ENCODE measurements around the gene METTL13. TPM values are rescaled to one million over a fixed set of nuclear protein-coding genes. Genes with fewer than 3 reads are reported as not detected.

The METTL13 gene
- total RNA-seq, 1 donor from 2014 or later, result 19.0 TPM

DNA sequence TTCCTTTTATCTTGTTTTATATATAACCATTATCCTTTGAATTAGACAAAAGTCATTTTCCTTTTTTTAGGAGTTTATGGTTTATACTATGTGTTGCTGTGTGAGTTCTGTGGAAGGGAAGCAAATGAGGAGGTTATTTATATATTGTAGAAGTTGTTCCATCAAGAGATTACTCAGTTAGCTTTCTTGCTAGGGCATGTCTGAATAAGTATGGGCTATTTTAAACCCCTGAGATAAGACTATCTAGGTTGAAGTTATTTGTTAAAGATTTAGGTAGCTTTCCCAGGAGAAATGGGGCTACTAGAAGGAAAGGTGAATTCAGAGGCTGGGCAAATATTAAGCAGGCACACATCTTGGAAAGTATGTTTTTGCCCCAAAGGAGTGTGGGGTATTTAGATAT lies 23.4 kb upstream of the METTL13 start:
- no peak for DNase-seq (ENCODE audit: low spot score)
- intact Hi-C loops (cut with DNase I), result no loop called here
- ATAC-seq, result no peak

DNA sequence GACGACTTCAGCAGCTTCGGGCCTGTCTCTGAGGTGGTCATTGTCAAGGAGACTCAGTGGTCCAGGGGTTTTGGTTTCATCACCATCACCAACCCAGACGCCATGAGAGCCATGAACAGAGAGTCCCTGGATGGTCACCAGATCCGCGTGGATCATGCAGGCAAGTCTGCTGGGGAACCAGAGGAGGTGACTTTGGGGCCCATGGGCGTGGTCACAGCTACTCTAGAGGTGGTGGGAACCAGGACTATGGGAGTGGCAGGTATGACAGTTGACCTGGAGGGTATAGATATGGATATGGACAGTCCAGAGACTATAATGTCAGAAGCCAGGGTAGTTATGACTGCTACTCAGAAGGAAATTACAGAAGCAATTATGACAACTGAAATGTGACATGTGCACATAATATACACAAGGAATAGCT lies 19.3 kb upstream of the METTL13 start:
- no peak for ATAC-seq
- intact Hi-C loops (cut with DNase I), result no loop called here

DNA sequence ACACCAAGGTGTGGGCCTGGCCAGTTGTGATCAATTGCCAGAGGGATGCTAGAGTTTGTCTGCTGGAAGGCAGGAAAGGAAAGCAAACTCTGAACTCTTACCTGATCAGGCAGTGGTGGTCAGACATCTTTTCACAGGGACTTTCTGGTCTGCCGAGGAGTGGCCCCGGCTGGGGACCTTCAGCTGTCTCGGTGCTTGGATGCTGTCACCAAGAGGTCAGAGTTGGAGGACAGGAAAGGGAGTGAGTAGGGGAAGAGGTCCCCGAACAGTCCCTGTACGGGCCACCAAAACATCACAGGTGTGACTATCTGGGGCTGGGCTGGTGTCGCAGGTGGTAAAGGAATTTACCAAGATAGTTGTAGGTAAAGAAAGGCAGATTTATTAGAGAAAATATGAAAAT lies 17.7 kb upstream of the METTL13 start:
- DNase-seq (ENCODE audit: low spot score), result no peak
- intact Hi-C loops (cut with DNase I), result no loop called here
- ATAC-seq, result no peak

More for the DNA sequence above, 19.3 kb upstream of the METTL13 start:
- DNase-seq (ENCODE audit: low spot score), result no peak

DNA sequence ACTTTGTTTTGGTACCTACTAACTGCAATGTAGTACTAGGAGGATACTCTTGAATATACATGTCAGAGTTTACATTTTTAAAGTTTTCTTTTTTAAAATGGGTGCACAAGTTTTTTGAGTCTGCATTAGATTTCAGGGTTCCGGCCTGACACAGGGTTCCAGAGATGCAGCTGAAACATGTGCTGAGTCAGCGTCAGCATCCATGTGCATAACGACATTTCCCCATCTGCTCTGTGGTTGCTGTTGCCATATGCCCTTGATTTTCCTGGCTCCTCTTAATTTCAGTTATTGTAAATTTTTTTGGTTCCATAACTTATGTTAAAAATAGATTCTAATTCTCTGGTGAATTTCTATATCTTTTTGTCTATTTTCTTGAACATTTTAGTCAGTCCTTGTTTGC lies 12.3 kb upstream of the METTL13 start:
- DNase-seq (ENCODE audit: low spot score) (no peak), ATAC-seq (no peak)
- intact Hi-C loops (cut with DNase I), result no loop called here

DNA sequence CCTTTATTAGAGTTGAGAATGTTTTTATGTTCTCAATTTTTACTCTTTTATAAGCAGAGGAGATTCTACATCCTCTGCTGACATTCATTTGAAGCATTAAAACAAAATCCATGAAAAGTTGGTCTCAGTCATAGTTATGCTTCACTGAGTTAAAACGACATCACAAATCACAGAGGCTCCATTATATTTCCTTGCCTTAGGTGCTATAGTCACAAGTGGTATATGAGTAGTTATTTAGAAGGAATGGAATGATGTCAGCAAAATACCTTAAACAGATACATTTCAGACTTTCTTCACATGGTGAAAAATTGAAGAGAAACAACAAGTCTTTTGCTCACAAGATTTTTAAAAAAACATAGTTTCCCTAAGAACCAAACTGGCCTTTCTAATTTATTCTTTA lies 11.7 kb upstream of the METTL13 start:
- intact Hi-C loops (cut with DNase I), result no loop called here
- DNase-seq (ENCODE audit: low spot score) (no peak), ATAC-seq (no peak)

DNA sequence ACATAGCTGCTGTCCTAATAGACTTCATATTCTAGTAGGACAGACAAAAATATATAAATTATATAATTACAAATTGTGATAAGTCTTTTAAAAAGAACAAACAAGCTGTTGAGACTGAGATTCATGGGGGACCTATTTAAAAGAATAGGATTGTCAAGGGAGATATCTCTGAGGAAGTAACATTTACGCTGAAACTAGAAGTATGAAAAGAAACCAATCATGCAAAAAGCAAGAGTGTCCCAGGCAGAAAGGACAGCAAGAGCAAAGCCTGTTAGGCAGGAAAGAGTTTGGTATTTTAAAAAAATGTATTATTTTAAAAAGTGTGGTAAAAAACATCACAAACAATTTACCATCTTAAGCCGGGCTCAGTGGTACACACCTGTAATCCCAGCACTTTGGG lies 9.1 kb upstream of the METTL13 start:
- DNase-seq (ENCODE audit: low spot score) (no peak), ATAC-seq (no peak)
- intact Hi-C loops (cut with DNase I), result no loop called here

DNA sequence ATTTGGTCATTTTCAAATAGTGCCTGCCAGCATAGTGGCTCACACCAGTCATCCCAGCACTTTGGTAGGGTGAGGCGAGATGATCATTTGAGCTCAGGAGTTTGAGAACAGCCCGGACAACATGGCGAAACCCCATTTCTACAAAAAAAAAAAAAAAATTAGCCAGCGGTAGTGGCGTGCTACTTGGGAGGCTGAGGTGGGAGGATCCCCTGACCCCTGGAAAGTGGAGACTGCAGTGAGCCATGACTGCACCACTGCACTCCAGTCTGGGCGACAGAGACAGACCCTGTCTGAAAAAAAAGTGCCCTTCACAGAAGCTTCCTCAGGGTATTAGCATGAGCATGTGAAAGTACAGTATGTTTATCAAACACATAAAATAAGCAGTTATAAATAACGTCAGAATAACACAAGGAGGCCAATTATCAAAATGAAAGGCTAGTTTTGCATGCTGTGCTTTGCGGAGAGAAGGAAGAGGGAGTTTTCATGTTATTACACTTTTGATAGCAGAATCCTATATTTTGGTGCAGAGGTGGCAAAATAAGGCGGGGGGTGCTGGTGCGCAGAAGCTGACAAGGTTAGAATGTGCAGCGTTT lies 781 bp upstream of the METTL13 start:
- intact Hi-C loops (cut with DNase I), result no loop called here
- ATAC-seq (no peak), DNase-seq (ENCODE audit: low spot score) (no peak)

DNA sequence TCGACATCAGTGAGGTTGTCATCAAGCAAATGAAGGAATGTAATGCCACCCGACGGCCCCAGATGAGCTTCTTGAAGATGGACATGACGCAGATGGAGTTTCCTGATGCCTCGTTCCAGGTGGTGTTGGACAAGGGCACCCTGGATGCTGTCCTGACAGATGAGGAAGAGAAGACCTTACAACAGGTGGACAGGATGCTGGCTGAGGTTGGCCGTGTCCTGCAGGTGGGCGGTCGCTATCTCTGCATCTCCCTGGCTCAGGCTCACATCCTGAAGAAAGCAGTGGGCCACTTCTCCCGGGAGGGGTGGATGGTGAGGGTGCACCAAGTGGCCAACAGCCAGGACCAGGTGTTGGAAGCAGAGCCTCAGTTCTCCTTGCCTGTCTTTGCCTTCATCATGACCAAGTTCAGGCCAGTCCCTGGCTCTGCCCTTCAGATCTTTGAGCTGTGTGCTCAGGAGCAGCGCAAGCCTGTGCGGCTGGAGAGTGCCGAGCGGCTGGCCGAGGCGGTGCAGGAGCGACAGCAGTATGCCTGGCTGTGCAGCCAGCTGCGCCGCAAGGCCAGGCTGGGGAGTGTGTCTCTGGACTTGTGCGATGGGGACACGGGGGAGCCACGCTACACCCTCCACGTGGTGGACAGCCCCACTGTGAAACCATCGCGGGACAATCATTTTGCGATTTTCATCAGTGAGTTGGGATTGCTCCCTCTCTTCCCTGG lies 2.5 kb downstream of the METTL13 start:
- DNase-seq (ENCODE audit: low spot score) (no peak), ATAC-seq (no peak)
- intact Hi-C loops (cut with DNase I), result no loop called here

DNA sequence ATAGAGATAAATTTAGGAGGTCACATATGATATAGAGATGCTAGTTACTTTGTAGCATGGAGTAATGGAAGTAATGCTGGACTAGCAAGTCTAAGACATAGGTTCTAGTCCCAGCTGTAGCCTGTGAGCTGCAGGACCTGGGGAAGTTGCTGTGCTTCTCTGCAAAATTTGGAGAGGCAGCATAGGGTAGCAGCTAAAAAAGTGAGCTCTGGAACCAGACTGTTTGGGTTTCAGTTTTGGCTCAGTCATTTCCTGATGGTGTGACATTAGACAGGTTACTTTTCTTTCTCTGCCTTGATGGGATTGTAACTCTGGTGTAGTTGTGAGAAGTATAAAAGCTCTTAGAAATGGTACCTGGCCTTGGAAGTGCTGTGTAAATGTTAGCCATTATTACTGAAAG lies 3.3 kb downstream of the METTL13 start:
- intact Hi-C loops (cut with DNase I), result no loop called here
- ATAC-seq (no peak), DNase-seq (ENCODE audit: low spot score) (no peak)

DNA sequence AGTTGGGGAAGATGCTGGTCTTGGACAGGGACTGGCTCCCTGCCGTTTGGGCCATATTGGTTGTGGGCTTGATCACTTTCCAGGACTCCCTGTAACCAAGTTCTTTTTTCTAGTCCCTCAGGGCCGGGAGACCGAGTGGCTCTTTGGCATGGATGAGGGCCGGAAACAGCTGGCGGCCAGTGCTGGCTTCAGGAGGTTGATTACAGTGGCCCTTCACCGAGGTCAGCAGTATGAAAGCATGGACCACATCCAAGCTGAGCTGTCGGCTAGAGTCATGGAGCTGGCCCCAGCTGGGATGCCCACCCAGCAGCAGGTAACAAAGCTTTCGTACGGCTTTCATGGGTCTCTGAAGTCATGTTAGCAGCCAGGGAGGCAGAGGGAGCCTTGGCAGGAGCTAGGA lies 4.3 kb downstream of the METTL13 start:
- no peak for DNase-seq (ENCODE audit: low spot score)
- ATAC-seq, result no peak
- intact Hi-C loops (cut with DNase I), result no loop called here

DNA sequence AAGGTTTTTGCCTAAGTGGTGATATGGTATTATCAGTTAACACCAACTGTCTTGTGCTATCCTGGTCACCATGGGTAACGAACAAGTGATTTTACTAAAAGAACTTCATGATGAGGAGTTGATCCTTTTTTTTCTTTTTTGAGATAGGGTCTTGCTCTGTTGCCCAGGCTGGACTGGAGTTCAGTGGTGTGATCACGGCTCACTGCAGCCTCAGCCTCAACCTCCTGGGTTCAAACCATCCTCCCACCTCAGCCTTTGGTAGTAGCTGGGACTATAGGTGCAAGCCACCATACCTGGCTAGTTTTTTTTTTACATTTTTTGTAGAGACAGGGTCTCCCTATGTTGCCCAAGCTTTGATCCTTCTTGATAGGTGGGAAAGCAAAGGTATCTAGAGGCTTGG lies 5.1 kb downstream of the METTL13 start:
- ATAC-seq (no peak), DNase-seq (ENCODE audit: low spot score) (no peak)
- intact Hi-C loops (cut with DNase I), result no loop called here

DNA sequence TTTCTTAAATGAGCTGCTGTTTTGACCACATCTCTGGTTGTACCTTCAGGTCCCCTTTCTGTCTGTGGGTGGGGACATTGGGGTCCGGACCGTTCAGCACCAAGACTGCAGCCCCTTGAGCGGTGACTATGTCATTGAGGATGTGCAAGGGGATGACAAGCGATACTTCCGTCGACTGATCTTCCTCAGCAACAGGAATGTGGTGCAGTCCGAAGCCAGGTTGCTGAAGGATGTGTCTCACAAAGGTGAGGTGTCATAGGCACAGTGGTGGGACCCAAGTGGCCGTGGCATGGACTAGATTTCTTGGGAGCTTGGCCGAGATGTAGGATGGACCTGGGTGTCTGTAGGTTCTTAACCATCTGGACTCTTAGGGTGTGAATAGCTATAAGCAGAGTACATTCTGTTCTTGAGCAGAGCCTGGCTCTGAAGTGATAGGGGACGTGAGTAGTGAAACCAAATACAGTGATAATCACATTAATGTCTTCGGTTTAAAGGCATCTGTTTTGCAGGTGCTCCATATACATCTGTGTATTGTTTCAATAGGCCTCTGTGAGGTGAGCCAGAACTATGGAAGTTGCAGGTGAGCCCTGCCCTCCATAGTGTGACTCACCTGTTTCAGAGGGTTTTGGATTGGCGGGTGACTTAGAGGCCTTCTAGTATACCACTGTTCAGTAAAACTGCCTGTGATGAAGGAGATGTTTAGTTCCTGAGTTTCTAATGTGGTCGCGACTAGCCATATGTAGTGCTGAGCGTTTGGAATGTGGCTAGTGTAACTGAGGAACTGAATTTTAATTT lies 6.4 kb downstream of the METTL13 start:
- DNase-seq (ENCODE audit: low spot score), result no peak
- intact Hi-C loops (cut with DNase I), result no loop called here
- ATAC-seq, result no peak

DNA sequence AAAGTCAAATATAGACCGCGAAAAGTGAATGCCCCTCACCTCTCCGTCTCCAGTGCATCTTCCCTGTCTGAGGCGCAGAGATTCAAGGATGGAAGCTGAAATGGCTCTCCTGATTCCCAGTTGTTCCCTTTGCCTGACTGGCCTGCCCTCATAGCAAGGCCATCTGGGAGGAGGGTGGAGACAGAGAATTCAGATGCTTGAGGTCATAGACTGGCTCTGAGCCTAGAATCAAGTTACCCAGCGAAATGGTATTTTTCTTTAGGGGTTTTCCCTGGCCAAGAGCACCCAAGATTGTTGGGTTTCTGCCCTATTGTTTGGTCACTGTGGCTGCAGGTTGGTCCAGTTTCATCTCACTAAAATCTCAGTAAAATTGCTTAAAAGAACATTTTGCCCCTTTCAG lies 7.2 kb downstream of the METTL13 start:
- peak; percentile 45 for ATAC-seq
- intact Hi-C loops (cut with DNase I), result no loop called here
- no peak for DNase-seq (ENCODE audit: low spot score)

DNA sequence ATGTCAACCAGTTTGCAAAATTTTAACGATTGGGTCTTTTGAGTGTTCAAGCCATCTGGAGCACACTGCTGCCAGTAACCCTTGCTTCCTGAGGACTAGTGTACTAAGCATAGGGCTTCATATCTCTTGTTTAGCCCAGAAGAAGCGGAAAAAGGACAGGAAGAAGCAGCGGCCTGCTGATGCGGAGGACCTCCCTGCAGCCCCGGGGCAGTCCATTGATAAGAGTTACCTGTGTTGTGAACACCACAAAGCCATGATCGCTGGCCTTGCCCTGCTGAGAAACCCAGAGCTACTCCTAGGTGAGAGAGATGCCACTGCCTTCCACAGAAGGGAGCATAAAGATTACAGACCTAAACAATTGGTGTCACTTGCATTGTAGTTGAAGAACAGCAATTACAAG lies 8.9 kb downstream of the METTL13 start:
- intact Hi-C loops (cut with DNase I), result no loop called here
- ATAC-seq, result no peak
- DNase-seq (ENCODE audit: low spot score), result no peak

DNA sequence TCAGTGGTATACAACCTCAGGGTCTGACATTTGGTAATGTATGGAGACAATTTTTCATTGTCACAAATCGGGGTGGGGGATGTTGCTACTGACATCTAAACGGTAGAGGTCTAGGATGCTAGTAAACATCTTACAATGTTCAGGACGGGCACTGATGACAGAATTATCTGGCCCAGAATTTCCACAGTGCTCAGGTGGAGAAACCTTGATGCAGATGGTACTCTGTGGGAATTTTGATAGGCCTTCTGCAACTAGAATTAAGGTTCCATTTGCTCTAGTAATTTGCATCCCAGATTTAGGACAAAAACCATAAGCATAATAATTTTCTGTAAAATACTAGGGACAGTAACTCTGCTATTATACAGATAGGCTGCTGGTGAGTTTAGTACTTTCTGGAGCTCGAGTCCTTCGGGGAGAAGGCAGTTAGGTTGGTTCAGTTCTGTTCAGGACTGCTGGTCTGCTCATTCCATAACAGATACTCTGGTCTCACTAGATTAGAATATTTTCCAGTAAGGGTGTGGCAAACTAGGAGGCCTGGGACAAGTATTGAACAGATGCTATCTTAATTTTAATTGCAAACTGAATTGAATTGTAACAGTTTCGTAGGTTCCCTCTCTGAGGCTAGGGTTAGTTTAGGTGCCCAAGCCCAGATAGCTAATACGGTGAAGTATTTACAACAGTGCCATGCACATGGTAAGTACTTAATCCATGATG lies 11.4 kb downstream of the METTL13 start:
- ATAC-seq, result no peak
- no peak for DNase-seq (ENCODE audit: low spot score)
- intact Hi-C loops (cut with DNase I), result no loop called here

DNA sequence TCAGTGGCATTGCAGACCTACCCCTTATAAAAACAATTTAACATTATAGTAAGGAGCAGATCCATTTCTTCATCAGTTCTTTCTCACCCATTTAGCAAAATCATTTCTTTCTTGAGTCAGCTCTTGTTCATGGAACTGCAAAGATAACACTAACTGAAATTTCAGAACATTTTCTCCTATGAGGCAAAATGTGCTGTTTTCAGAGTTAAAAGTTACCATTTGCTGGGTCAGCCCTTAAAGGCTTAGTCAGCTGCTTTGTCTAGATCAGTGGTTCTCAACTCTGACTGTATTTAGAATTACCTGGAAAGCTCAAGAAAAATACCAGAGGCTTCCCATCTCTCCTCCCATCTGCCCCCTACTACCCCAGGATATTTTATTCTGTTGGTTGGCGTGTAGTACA lies 12.2 kb downstream of the METTL13 start:
- intact Hi-C loops (cut with DNase I), result no loop called here
- DNase-seq (ENCODE audit: low spot score) (no peak), ATAC-seq (no peak)

DNA sequence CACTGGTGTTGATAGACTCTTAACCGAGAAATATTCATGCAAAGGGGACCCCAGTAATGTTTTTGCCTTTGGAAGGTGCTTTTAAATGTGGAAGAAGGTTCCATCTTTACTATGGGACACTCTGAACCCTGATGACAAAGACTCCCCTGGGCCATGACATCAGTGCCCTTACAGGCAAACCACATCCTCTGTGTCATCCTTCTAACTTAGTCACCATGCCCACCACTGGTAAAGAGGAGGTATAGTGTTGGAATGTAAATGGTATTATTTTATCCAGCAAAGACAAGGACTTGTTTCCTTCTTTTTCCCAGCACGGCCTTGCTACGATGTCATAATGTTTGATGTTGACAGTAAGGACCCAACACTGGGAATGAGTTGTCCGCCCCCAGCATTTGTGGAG lies 12.6 kb downstream of the METTL13 start:
- ATAC-seq (no peak), DNase-seq (ENCODE audit: low spot score) (no peak)
- intact Hi-C loops (cut with DNase I), result no loop called here

DNA sequence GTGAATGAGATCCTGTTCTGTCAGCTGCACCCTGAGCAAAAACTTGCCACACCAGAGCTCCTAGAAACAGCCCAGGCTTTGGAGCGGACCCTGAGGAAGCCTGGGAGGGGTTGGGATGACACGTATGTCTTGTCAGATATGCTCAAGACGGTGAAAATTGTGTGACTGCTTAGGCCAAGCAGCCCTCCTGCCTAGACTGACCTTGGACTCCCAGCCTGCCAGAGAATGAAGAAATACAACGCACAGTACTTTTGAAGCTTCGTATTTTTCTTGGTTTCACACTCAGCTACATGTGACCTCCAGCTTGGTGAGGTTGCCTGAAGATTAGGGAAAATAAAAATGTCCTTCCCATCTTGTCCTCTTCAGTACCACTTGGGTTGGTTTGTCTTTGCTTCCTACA lies 15.1 kb downstream of the METTL13 start:
- ATAC-seq, result no peak
- DNase-seq (ENCODE audit: low spot score), result no peak
- intact Hi-C loops (cut with DNase I), result no loop called here

DNA sequence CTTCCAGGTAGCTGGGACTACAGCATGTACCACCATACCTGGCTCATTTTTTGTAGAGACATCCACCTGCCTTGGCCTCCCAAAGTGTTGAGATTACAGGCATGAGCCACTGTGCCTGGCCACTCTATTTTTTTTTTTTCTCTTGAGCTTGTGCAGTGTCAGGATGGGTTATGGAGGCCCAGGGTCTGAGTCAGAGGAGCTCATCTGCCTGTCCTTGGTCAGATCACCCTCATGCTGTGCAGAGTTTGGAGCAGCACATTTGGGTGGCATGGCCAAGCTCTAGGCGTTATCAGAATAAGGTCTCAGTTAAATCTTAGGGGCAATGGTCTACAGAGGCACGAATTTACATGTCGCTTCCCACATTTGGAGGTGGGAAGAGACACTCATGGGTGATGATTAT lies 16.9 kb downstream of the METTL13 start:
- intact Hi-C loops (cut with DNase I), result no loop called here
- no peak for ATAC-seq
- DNase-seq (ENCODE audit: low spot score), result no peak

DNA sequence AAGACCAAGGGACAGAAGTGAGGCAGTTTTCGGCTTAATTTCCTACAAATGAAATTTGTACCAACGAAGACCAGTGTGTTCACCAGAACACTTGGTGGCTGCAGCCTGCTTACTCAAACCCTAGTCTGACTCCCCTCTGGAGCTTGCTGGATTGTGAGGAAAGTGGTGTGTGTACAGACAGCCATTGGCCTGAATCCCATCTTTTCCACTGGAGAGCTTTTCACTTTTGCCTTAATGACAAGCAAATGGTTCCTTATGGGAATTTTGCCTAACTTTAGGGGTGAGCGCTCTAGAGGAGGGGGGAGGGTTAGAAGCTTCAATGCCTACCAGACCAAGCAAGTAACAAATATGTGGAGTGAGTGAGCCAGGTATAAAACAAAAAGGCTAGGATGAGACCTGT lies 17.3 kb downstream of the METTL13 start:
- ATAC-seq, result no peak
- intact Hi-C loops (cut with DNase I), result no loop called here
- DNase-seq (ENCODE audit: low spot score), result no peak
